Activated CD4-positive, alpha-beta T cell treated with anti-CD3 and anti-CD28 coated beads for 36 hours (primary cell): ENCODE measurements around the gene PLXNA1. TPM values are rescaled to one million over a fixed set of nuclear protein-coding genes. Genes with fewer than 3 reads are reported as not detected.

Experiments
- ATAC-seq: fragments of 200-7000 bp; cut with Tn5 transposase; one replicate; pipeline ENCODE4 v1.10.0; 2021; ENCODE audit warnings: mild to moderate bottlenecking, moderate library complexity
- CTCF ChIA-PET: fragments of 350-600 bp; sonication (Branson Sonifier 250); formaldehyde crosslinking; loops from one replicate; lab custom pipeline; 2021; ENCODE audit warnings: antibody characterized with exemption; lab: Charles Lee
- POLR2A ChIA-PET: fragments of 350-600 bp; sonication (Branson Sonifier 250); formaldehyde crosslinking; loops from one replicate; lab custom pipeline; 2021; ENCODE audit warnings: antibody characterized with exemption, inconsistent platforms; lab: Charles Lee
- DNase-seq: peaks from one replicate; pipeline ENCODE4 v3.0.0-alpha.2; 2020
- H3K27ac Mint-ChIP-seq: one replicate; pipeline ENCODE4 v1.8.0; 2021; ENCODE audit warnings: mixed read lengths
- H3K27me3 Mint-ChIP-seq: one replicate; pipeline ENCODE4 v1.8.0; 2021; ENCODE audit warnings: mixed read lengths
- H3K36me3 Mint-ChIP-seq: one replicate; pipeline ENCODE4 v1.8.0; 2021; ENCODE audit warnings: low read depth, mixed read lengths
- H3K4me1 Mint-ChIP-seq: one replicate; pipeline ENCODE4 v1.8.0; 2021; ENCODE audit warnings: mixed read lengths
- H3K4me3 Mint-ChIP-seq: one replicate; pipeline ENCODE4 v1.8.0; 2021; ENCODE audit warnings: mild to moderate bottlenecking, moderate library complexity, mixed read lengths
- H3K9me3 Mint-ChIP-seq: one replicate; pipeline ENCODE4 v1.8.0; 2021; ENCODE audit warnings: low read depth, mixed read lengths
- intact Hi-C, 2 experiments: fragments of 100-400 bp; cut with DNase I in 1 of 2; cut with micrococcal nuclease in 1 of 2; formaldehyde crosslinking; loops; one replicate each; pipeline versions ENCODE4 v1.14.2 to v1.15.1; 2022 to 2024; cut with DNase I, micrococcal nuclease
- total RNA-seq, 2 experiments: library from RNA; stranded (reverse); gene quantifications; one replicate each; pipeline ENCODE4 v1.2.3, GENCODE V29; 2021

Gene PLXNA1
- total RNA-seq, 2 experiments from 2014 or later, result 6.7 to 8.8 TPM

DNA sequence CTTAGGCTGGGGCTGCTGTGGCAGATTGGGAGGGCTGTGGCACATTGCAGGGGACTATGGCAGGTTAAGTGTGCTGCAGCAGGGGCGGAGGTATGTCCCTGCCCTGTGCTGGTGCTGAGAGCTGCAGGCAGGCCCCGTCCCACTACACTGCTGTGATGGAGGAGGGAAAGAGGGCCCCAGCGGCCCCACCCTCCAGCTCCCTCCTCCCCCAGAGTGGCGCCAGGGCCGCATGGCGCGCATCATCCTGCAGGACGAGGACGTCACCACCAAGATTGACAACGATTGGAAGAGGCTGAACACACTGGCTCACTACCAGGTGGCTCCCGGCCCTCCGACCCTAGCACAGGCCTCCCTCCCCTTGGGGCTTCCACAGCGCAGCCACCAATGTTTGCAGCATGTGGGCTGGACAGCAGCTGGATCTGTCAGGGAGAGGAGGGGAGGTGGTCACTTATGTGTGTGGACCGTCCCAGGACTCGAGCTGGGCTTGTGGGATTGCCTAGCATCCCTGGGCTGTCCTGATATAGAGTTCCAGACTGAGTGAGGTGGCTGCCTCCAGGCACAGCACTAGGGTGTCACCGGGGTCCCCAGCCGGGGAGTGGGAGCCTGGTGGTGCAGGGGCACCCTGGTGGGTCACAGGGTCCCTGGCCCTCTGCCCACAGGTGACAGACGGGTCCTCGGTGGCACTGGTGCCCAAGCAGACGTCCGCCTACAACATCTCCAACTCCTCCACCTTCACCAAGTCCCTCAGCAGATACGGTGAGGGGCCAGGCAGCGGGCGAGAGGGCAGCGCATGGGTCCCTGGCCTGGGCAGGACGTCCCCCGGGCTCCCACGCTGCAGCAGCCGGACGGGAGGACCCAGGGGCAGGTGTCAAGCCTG lies 46.1 kb downstream of the PLXNA1 start:
- H3K27me3 Mint-ChIP-seq, result no peaks in the 10 kb centered on the region
- CTCF ChIA-PET, result no interaction called here
- no peaks in the 10 kb centered on the region for H3K4me1 Mint-ChIP-seq

DNA sequence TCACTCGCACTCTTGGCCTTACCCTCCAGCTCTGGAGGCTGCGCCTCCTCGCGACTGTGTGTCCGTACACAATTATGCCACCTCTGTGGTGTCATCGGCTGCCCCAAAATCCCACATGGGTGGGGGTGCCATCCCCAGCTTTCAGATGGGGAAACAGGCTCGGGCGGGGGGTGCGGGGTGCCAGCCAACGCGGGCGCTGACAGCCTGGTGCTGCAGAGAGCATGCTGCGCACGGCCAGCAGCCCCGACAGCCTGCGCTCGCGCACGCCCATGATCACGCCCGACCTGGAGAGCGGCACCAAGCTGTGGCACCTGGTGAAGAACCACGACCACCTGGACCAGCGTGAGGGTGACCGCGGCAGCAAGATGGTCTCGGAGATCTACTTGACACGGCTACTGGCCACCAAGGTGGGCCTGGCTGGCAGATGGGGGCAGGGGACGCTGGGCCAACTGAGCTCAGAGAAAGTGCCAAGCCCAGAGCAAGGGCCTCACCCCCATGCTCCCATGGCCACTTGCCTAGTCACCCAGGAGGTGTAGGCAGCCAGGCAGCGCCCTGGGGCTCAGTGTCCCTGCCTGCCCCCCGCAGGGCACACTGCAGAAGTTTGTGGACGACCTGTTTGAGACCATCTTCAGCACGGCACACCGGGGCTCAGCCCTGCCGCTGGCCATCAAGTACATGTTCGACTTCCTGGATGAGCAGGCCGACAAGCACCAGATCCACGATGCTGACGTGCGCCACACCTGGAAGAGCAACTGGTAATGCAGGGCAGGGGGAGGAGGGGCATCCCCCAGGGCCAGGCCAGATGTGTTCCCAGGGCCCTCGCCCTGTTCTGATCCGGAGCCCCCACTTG lies 47.0 kb downstream of the PLXNA1 start:
- no peaks in the 10 kb centered on the region for H3K36me3 Mint-ChIP-seq
- DNase-seq (no peak), ATAC-seq (no peak)
- ChIA-PET CTCF (no interaction called here), POLR2A (no interaction called here)
- H3K4me3 Mint-ChIP-seq, result no peak overlapping the region
- H3K9me3 Mint-ChIP-seq, result no peaks in the 10 kb centered on the region
- H3K27me3 Mint-ChIP-seq, result no peaks in the 10 kb centered on the region
- H3K27ac Mint-ChIP-seq, result no peak overlapping the region
- intact Hi-C loops, result no loop called here
- H3K4me1 Mint-ChIP-seq, result no peaks in the 10 kb centered on the region

More for the DNA sequence above, 46.1 kb downstream of the PLXNA1 start:
- ATAC-seq (no peak), DNase-seq (no peak)
- no peaks in the 10 kb centered on the region for H3K36me3 Mint-ChIP-seq
- intact Hi-C loops, result no loop called here
- H3K4me3 Mint-ChIP-seq, result no peak overlapping the region
- H3K9me3 Mint-ChIP-seq, result no peaks in the 10 kb centered on the region
- POLR2A ChIA-PET, result no interaction called here
- H3K27ac Mint-ChIP-seq, result no peak overlapping the region

- intact Hi-C loops, result no loop called here
- no peaks in the 10 kb centered on the region for H3K9me3 Mint-ChIP-seq
- ATAC-seq (no peak), DNase-seq (no peak)
- ChIA-PET CTCF (no interaction called here), POLR2A (no interaction called here)
- no peaks in the 10 kb centered on the region for H3K36me3 Mint-ChIP-seq
- no peak overlapping the region for H3K4me3 Mint-ChIP-seq
- H3K27ac Mint-ChIP-seq, result no peak overlapping the region
- no peaks in the 10 kb centered on the region for H3K27me3 Mint-ChIP-seq
- H3K4me1 Mint-ChIP-seq, result no peaks in the 10 kb centered on the region
These were observed 47.8 kb downstream of the PLXNA1 start for GRCh38 chr3:127030508-127031412.

GRCh38 chr3:127031413-127031810 lies 48.5 kb downstream of the PLXNA1 start:
- Mint-ChIP-seq H3K27me3 (no peaks in the 10 kb centered on the region), H3K36me3 (no peaks in the 10 kb centered on the region), H3K9me3 (no peaks in the 10 kb centered on the region), H3K27ac (no peak overlapping the region), H3K4me3 (no peak overlapping the region), H3K4me1 (no peaks in the 10 kb centered on the region)
- DNase-seq (no peak), ATAC-seq (no peak)
- intact Hi-C loops, result no loop called here
- CTCF ChIA-PET, result no interaction called here
- POLR2A ChIA-PET, result no interaction called here

DNA sequence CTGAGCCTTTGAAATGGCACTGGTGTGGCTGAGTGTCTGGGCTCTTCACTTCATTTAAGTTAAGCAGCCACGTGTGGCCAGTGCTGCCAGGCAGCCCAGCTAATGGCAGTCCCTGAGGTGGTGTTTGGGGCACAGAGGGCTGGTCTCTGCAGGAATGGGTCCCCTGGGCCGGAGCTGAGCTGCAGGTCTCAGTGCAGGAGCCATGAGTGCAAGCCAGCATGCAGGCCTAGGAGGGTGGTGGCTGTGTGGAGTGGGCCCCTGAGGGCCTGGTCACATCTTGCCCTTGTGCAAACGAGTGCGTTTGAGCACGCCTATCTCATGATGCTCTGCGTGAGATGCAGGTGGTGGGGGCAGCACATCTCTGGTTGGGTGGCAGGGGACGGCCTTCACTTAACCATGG lies 48.9 kb downstream of the PLXNA1 start:
- POLR2A ChIA-PET, result no interaction called here
- intact Hi-C loops, result no loop called here
- ATAC-seq (no peak), DNase-seq (no peak)
- Mint-ChIP-seq H3K9me3 (no peaks in the 10 kb centered on the region), H3K4me1 (no peaks in the 10 kb centered on the region), H3K36me3 (no peaks in the 10 kb centered on the region), H3K4me3 (no peak overlapping the region), H3K27me3 (no peaks in the 10 kb centered on the region), H3K27ac (no peak overlapping the region)
- CTCF ChIA-PET, result no interaction called here

DNA sequence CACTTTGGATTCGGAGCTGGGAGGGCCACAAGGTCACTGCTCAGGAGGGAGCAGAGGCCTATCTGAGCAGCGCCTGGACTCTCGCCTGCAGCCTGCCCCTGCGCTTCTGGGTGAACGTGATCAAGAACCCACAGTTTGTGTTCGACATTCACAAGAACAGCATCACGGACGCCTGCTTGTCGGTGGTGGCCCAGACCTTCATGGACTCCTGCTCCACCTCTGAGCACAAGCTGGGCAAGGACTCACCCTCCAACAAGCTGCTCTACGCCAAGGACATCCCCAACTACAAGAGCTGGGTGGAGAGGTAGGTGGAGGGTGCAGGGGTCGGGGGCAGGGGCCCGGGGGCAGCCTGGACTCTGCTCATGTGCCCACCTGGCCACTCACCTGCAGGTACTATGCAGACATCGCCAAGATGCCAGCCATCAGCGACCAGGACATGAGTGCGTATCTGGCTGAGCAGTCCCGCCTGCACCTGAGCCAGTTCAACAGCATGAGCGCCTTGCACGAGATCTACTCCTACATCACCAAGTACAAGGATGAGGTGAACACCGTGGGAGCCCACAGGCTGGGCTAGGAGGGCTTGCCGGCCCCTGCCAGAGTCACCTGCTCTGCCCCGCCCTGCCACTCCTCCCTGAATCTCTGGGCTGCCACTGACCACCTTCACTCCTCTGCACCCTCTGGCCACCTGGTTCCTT lies 49.5 kb downstream of the PLXNA1 start:
- ChIA-PET POLR2A (no interaction called here), CTCF (no interaction called here)
- Mint-ChIP-seq H3K4me3 (no peak overlapping the region), H3K27ac (no peak overlapping the region), H3K4me1 (no peaks in the 10 kb centered on the region), H3K36me3 (no peaks in the 10 kb centered on the region), H3K27me3 (no peaks in the 10 kb centered on the region), H3K9me3 (no peaks in the 10 kb centered on the region)
- intact Hi-C loops, result no loop called here
- ATAC-seq, result no peak
- no peak for DNase-seq

Other genes starting within 250 kb of the PLXNA1 start
- not detected for gene PRR23E, start 210.0 kb downstream of the PLXNA1 start, total RNA-seq